Activated CD4-positive, alpha-beta T cell treated with anti-CD3 and anti-CD28 coated beads for 36 hours (primary cell): ENCODE measurements around the gene KRTAP4-5. TPM values are rescaled to one million over a fixed set of nuclear protein-coding genes. Genes with fewer than 3 reads are reported as not detected.
"Not testable (repeated sequence)": the region's sequence is repeated elsewhere in the genome, so short reads cannot be mapped to it uniquely, and the experiment has no call there.

Experiments
- ATAC-seq: fragments of 200-7000 bp; cut with Tn5 transposase; one replicate; pipeline ENCODE4 v1.10.0; 2021; ENCODE audit warnings: mild to moderate bottlenecking, moderate library complexity
- CTCF ChIA-PET: fragments of 350-600 bp; sonication (Branson Sonifier 250); formaldehyde crosslinking; loops from one replicate; lab custom pipeline; 2021; ENCODE audit warnings: antibody characterized with exemption; lab: Charles Lee
- POLR2A ChIA-PET: fragments of 350-600 bp; sonication (Branson Sonifier 250); formaldehyde crosslinking; loops from one replicate; lab custom pipeline; 2021; ENCODE audit warnings: antibody characterized with exemption, inconsistent platforms; lab: Charles Lee
- DNase-seq: peaks from one replicate; pipeline ENCODE4 v3.0.0-alpha.2; 2020
- H3K27ac Mint-ChIP-seq: one replicate; pipeline ENCODE4 v1.8.0; 2021; ENCODE audit warnings: mixed read lengths
- H3K27me3 Mint-ChIP-seq: one replicate; pipeline ENCODE4 v1.8.0; 2021; ENCODE audit warnings: mixed read lengths
- H3K36me3 Mint-ChIP-seq: one replicate; pipeline ENCODE4 v1.8.0; 2021; ENCODE audit warnings: low read depth, mixed read lengths
- H3K4me1 Mint-ChIP-seq: one replicate; pipeline ENCODE4 v1.8.0; 2021; ENCODE audit warnings: mixed read lengths
- H3K4me3 Mint-ChIP-seq: one replicate; pipeline ENCODE4 v1.8.0; 2021; ENCODE audit warnings: mild to moderate bottlenecking, moderate library complexity, mixed read lengths
- H3K9me3 Mint-ChIP-seq: one replicate; pipeline ENCODE4 v1.8.0; 2021; ENCODE audit warnings: low read depth, mixed read lengths
- intact Hi-C, 2 experiments: fragments of 100-400 bp; cut with DNase I in 1 of 2; cut with micrococcal nuclease in 1 of 2; formaldehyde crosslinking; loops; one replicate each; pipeline versions ENCODE4 v1.14.2 to v1.15.1; 2022 to 2024; cut with DNase I, micrococcal nuclease
- total RNA-seq, 2 experiments: library from RNA; stranded (reverse); gene quantifications; one replicate each; pipeline ENCODE4 v1.2.3, GENCODE V29; 2021

The KRTAP4-5 gene
- total RNA-seq, 2 experiments from 2014 or later: not detected

DNA sequence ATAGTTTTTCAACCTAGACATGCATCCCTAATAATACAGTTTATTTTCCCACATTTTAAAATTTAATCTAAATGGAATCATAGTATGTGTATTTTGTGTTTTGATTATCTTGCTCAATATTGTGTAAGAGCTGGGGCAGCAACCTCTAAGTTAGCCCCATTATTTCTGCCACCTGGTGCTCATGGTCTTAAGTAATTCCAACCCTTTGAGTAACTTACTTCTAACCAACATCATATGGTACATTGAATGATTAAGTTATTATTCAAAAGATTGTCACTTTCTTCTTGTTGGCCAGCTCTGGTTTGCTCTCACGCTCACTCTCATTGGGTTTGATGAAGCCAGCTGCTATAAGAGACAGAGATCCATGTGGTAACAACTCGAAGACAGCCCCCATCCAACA is 22.3 kb upstream of the KRTAP4-5 start:
- Mint-ChIP-seq H3K27me3 (no peaks in the 10 kb centered on the region), H3K9me3 (no peaks in the 10 kb centered on the region), H3K4me1 (peaks cover 3% of the 10 kb centered on the region), H3K36me3 (no peaks in the 10 kb centered on the region), H3K4me3 (no peak overlapping the region), H3K27ac (no peak overlapping the region)
- intact Hi-C loops: no loop called here
- ATAC-seq (no peak), DNase-seq (no peak)
- CTCF ChIA-PET: no interaction called here
- POLR2A ChIA-PET: no interaction called here

DNA sequence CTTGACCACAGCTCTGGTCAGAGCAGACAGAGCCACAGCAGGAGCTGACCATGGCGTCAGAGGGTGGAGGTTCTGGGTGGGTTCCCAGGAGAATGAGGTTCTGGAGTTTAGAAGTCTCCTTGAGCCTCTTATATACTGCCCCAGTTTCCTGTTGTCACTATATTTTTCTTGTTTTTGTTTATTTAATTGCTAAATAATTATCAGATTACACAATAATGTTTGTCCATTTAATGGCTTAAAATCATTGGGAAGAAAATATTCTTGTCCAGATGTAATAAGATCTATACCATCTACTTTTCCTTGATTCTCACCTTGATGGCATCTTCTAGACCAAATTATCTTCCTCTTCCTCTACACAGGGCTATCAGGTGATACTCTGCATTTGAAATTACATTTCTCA is 18.5 kb upstream of the KRTAP4-5 start, which contains the start of gene KRTAP4-3:
Gene KRTAP4-3 (minus strand): TSS at position 101 of the 400 bp plus-strand sequence. CDS start 49 bp downstream, at position 52.
- Mint-ChIP-seq H3K36me3 (no peaks in the 10 kb centered on the region), H3K27ac (no peak within 1 kb of the TSS), H3K27me3 (peaks cover 2% of the 10 kb centered on the region), H3K9me3 (no peaks in the 10 kb centered on the region), H3K4me3 (no peak within 1 kb of the TSS), H3K4me1 (no peaks in the 10 kb centered on the region)
- ChIA-PET CTCF (no interaction called here), POLR2A (no interaction called here)
- DNase-seq (no peak), ATAC-seq (no peak)
- intact Hi-C loops: no loop called here

DNA sequence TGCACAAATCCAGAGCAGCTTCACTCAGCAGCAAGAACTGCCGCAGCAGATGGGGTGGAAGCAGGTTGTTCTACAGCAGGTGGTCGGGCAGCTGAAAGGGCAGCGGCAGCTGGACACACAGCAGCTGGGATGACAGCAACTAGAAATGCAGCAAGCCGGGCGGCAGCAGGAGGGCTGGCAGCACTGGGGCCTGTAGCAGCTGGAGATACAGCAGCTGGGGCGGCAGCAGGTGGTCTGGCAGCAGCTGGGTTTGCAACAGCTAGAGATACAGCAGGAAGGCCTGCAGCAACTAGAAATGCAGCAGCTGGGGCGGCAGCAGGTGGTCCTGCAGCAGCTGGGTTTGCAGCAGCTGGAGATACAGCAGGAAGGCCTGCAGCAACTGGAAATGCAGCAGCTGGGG is 17.9 kb upstream of the KRTAP4-5 start:
- Mint-ChIP-seq H3K4me3 (no peak overlapping the region), H3K27ac (no peak overlapping the region), H3K9me3 (no peaks in the 10 kb centered on the region), H3K27me3 (peaks cover 2% of the 10 kb centered on the region), H3K36me3 (no peaks in the 10 kb centered on the region), H3K4me1 (no peaks in the 10 kb centered on the region)
- DNase-seq: no peak
- POLR2A ChIA-PET: no interaction called here
- intact Hi-C loops: no loop called here
- CTCF ChIA-PET: no interaction called here
- no peak for ATAC-seq

DNA sequence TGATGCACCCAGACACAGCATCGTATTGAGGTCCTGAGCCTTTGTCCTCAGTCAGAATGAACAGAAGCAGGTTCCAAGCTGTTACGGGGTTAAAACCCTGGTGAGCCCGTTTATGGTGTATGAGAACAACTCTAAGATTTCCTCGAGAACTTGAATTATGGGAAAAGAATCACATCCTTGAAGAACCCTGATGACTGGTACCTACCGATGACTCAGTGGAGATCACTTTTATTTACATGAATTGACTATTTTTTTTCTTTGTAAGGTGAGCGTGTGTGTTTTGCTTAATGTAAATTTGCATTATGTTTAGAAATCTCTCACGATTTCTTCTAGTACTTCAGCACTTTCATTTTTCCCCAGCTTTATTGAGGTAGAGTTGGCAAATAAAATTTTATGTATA is 14.2 kb upstream of the KRTAP4-5 start:
- H3K4me3 Mint-ChIP-seq: no peak overlapping the region
- H3K4me1 Mint-ChIP-seq: no peaks in the 10 kb centered on the region
- POLR2A ChIA-PET: no interaction called here
- CTCF ChIA-PET: no interaction called here
- ATAC-seq (no peak), DNase-seq (no peak)
- intact Hi-C loops: no loop called here
- H3K27me3 Mint-ChIP-seq: peaks cover 2% of the 10 kb centered on the region
- H3K9me3 Mint-ChIP-seq: no peaks in the 10 kb centered on the region
- H3K36me3 Mint-ChIP-seq: no peaks in the 10 kb centered on the region
- no peak overlapping the region for H3K27ac Mint-ChIP-seq

DNA sequence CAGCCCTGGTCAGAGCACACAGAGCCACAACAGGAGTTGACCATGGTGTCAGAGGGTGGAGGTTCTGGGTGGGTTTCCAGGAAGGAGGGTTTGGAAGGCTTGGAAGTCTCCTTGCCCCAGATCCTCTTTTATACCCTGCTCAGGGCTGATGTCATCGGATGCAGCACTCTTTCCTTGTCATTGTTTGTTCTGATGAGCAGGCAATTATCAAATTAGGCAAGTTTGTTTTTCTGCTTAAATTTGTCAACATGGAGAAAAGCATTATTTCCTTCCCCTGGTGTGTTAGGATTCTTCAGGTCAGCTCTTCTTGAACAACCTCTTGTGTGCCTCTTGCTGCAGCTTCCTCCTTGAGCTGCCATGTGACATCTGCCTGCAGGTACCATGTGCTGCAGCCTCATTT is 11.0 kb upstream of the KRTAP4-5 start, which contains the start of gene KRTAP4-4:
Gene KRTAP4-4 (minus strand): TSS at position 101 of the 400 bp plus-strand sequence. CDS start 57 bp downstream, at position 44.
- Mint-ChIP-seq H3K9me3 (no peaks in the 10 kb centered on the region), H3K27ac (no peak within 1 kb of the TSS), H3K4me1 (no peaks in the 10 kb centered on the region), H3K27me3 (peaks cover 4% of the 10 kb centered on the region), H3K36me3 (no peaks in the 10 kb centered on the region), H3K4me3 (no peak within 1 kb of the TSS)
- no peak for ATAC-seq
- intact Hi-C loops: no loop called here
- CTCF ChIA-PET: no interaction called here
- POLR2A ChIA-PET: no interaction called here
- no peak for DNase-seq

DNA sequence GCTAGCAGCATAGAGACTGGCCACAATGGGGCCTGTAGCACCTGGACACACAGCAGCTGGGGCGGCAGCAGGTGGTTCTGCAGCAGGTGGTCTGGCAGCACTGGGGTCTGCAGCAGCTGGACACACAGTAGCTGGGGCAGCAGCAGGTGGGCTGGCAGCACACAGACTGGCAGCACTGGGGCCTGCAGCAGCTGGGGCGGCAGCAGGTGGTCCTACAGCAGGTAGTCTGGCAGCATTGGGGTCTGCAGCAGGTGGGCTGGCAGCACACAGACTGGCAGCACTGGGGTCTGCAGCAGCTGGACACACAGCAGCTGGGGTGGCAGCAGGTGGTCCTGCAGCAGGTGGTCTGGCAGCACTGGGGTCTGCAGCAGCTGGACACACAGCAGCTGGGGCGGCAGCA is 10.6 kb upstream of the KRTAP4-5 start:
- H3K36me3 Mint-ChIP-seq, H3K27ac Mint-ChIP-seq, H3K9me3 Mint-ChIP-seq, H3K4me1 Mint-ChIP-seq, DNase-seq, ATAC-seq, H3K27me3 Mint-ChIP-seq, CTCF ChIA-PET, H3K4me3 Mint-ChIP-seq, intact Hi-C loops: not testable (repeated sequence)
- POLR2A ChIA-PET: interaction anchor here (0.5 kb wide), 1 partner anchor 1340 kb away, joined by 6 read pairs; no protein-coding TSS in a partner anchor

DNA sequence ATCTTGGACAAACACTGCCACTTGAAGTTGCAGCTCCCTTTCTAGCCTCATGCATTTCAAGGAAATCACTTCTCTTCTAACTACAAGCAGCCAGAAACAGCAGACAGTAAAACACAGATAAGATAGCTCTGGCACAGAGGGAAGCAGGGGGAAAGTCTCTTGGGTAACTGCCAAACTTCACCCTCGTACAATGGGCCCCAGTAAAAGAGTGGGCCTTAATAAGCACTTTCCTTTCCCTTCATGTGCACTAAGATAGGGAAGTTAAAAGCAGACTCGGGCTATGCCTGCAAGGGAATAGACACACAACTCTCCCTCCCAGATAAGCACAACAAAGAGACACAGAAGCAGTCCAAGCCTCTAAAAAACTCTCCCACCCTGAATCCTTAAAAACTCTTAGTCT is 4.2 kb upstream of the KRTAP4-5 start:
- no peak overlapping the region for H3K4me3 Mint-ChIP-seq
- H3K9me3 Mint-ChIP-seq: no peaks in the 10 kb centered on the region
- no peaks in the 10 kb centered on the region for H3K36me3 Mint-ChIP-seq
- H3K27ac Mint-ChIP-seq: no peak overlapping the region
- POLR2A ChIA-PET: no interaction called here
- H3K4me1 Mint-ChIP-seq: no peaks in the 10 kb centered on the region
- intact Hi-C loops: no loop called here
- H3K27me3 Mint-ChIP-seq: peaks cover 4% of the 10 kb centered on the region
- DNase-seq (no peak), ATAC-seq (no peak)
- CTCF ChIA-PET: no interaction called here

DNA sequence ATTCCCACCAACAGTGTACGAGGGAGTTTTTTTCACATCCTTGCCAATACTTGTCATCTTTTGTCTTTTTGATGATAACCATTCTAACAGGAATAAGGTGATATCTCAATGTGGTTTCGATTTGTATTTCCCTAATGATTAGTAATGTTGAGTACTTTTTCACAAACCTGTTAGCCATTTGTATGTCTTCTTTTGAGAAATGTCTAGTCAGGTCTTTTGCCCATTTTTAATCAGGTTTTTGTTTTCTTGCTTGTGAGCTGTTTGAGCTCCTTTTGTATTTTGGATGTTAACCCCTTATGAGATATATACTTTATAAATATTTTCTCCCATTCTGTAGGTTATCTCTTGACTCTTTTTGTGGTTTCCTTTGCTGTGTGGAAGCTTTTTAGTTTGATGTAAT is 1.9 kb upstream of the KRTAP4-5 start:
- no peak for DNase-seq
- H3K4me3 Mint-ChIP-seq: no peak overlapping the region
- peaks cover 3% of the 10 kb centered on the region for H3K27me3 Mint-ChIP-seq
- H3K9me3 Mint-ChIP-seq: no peaks in the 10 kb centered on the region
- no peak for ATAC-seq
- H3K27ac Mint-ChIP-seq: no peak overlapping the region
- no peaks in the 10 kb centered on the region for H3K36me3 Mint-ChIP-seq
- ChIA-PET POLR2A (no interaction called here), CTCF (interaction anchor here (1.7 kb wide), 1 partner anchor 18 kb away, joined by 8 read pairs; no protein-coding TSS in a partner anchor)
- intact Hi-C loops: no loop called here
- H3K4me1 Mint-ChIP-seq: no peaks in the 10 kb centered on the region

DNA sequence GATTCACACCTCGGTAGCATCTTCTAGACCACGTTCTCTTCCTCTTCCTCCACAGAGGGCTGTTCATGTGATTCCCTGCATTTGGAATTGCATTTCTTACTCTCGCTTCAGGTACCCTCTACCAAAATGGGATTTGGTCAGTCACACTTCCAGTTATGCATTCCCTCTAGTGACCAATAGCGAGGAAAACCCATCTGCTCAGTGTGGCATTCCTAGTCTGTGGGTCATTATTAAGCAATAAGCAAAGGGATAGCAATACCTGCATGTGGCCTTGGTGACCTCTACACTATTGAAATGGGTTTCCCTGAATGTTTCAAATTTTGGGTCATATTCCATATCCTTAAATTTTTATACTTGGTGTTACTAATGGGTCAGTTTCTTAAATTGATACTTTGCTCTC is 401 bp upstream of the KRTAP4-5 start:
- Mint-ChIP-seq H3K4me3 (no peak overlapping the region), H3K36me3 (no peaks in the 10 kb centered on the region), H3K9me3 (no peaks in the 10 kb centered on the region), H3K27ac (no peak overlapping the region), H3K4me1 (no peaks in the 10 kb centered on the region), H3K27me3 (peaks cover 3% of the 10 kb centered on the region)
- ChIA-PET CTCF (interaction anchor here (0.7 kb wide), 1 partner anchor 134 kb away, joined by 3 read pairs; no protein-coding TSS in a partner anchor), POLR2A (no interaction called here)
- no peak for DNase-seq
- no peak for ATAC-seq
- intact Hi-C loops: no loop called here

DNA sequence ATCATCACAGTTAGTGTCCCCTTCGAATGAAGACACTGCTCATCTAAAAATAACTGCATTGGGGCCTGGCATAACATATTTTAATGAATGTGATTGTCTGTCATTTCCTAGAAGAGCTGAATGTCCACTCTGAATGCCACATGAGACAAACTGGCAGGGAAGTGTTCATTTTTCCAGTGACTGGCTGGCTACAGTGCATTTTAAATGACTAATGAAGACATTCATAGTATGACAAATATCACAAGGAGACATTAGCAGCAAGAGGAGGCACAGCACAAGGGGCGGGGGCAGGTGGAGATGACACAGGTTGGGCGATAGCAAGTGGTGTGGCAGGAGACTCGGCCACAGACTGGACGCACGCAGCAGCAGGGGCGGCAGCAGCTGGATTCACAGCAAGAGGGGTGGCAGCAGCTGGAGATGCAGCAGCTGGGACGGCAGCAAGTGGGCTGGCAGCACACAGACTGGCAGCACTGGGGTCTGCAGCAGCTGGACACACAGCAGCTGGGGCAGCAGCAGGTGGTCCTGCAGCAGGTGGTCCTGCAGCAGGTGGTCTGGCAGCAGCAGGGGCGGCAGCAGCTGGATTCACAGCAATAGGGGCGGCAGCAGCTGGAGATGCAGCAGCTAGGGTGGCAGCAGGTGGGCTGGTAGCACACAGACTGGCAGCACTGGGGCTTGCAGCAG is 514 bp downstream of the KRTAP4-5 start:
- H3K27me3 Mint-ChIP-seq, H3K36me3 Mint-ChIP-seq, H3K9me3 Mint-ChIP-seq, H3K4me1 Mint-ChIP-seq, H3K27ac Mint-ChIP-seq, intact Hi-C loops, H3K4me3 Mint-ChIP-seq, DNase-seq, ATAC-seq, POLR2A ChIA-PET: not testable (repeated sequence)
- CTCF ChIA-PET: interaction anchor here (0.7 kb wide), 1 partner anchor 133 kb away, joined by 3 read pairs; no protein-coding TSS in a partner anchor

DNA sequence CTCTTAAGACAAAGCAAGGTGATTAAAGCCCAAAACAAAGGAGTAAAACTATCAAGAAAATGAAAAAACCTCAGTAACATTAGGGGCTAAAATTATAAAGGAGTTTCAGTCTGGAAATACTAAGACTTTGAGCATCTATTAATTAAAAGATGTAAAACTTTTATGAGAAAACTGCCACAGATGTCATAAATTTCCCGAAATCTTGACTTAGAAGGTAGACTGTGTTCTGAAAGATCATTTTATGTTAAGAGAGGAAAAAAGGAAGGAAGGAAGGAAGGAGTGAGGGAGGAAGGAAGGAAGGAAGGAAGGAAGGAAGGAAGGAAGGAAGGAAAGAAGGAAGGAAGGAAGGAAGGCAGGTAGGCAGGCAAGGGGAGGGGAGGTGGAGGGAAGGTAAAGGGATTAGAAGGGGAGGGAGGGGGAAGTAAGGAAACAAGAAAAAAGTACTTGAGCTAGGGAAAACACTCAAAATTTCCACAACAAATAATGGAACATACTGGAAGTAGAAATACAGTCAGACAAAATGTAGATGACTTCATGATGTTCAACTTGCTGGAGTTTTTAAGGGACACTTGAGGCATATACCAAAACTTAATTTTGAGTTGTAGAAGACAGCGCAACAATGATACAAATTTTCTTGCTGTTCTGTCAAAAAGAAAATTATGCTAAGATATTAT is 2.0 kb downstream of the KRTAP4-5 start:
- Mint-ChIP-seq H3K4me1 (no peaks in the 10 kb centered on the region), H3K4me3 (no peak overlapping the region)
- POLR2A ChIA-PET: no interaction called here

DNA sequence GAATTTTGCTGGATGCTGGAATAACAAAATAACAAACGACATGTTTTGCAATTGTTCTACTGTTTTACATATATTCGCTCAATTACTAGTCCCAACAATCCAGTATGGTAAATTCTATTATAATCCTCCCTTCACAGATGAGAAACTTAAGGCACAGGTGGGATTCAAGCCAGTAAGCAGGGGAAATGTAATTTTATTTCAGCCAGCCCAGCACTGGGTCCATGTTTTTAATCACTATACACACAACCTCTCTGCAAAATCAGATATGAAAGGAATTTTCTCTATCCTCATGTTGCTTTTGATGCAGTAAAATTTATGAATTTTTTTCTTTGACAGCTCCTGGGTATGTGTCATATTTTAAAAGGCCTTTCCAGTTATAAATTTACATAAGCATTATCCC is 4.4 kb downstream of the KRTAP4-5 start:
- Mint-ChIP-seq H3K4me3 (no peak overlapping the region), H3K36me3 (peaks cover 2% of the 10 kb centered on the region), H3K27ac (no peak overlapping the region), H3K4me1 (no peaks in the 10 kb centered on the region), H3K27me3 (peaks cover 3% of the 10 kb centered on the region), H3K9me3 (peaks cover 17% of the 10 kb centered on the region)
- CTCF ChIA-PET: interaction anchor here (1.1 kb wide), 1 partner anchor 38 kb away, joined by 3 read pairs; no protein-coding TSS in a partner anchor
- intact Hi-C loops: no loop called here
- POLR2A ChIA-PET: no interaction called here
- ATAC-seq (no peak), DNase-seq (no peak)

More for the DNA sequence above, 2.0 kb downstream of the KRTAP4-5 start:
- H3K27me3 Mint-ChIP-seq: peaks cover 3% of the 10 kb centered on the region
- intact Hi-C loops: no loop called here
- peaks cover 13% of the 10 kb centered on the region for H3K9me3 Mint-ChIP-seq
- CTCF ChIA-PET: no interaction called here
- ATAC-seq (no peak), DNase-seq (no peak)
- peaks cover 2% of the 10 kb centered on the region for H3K36me3 Mint-ChIP-seq
- H3K27ac Mint-ChIP-seq: no peak overlapping the region
